ENCODE data around the gene ZFX. TPM values are rescaled to one million over a fixed set of nuclear protein-coding genes. Genes with fewer than 3 reads are reported as not detected.

The ZFX gene
- 41.5 and 69.3 TPM in 2 replicates for total RNA-seq (ENCODE audit: low replicate concordance)

- TF ChIP-seq CTCF (IDR thresholded peaks at IDR 0.05; ENCODE audit: insufficient read depth, low read length), result no peak
- peak; percentile 64 for DNase-seq (ENCODE audit: low read depth)
- peak within 1 kb of the TSS; percentile 95 for H3K4me3 ChIP-seq (ENCODE audit: low read depth, low read length)
Measured at GRCh38 chrX:24149351-24150050, at the start of gene ZFX. TSS of gene ZFX (plus strand) at chrX:24149729. CDS start at chrX:24172743, 23,014 bp downstream.

- no peak overlapping the region for H3K4me3 ChIP-seq (ENCODE audit: low read depth, low read length)
- no peak for TF ChIP-seq CTCF (IDR thresholded peaks at IDR 0.05; ENCODE audit: insufficient read depth, low read length)
- DNase-seq (ENCODE audit: low read depth), result peak; percentile 31
Measured at GRCh38 chrX:24100713-24101112, 48.8 kb upstream of the ZFX start.

- no peak for DNase-seq (ENCODE audit: low read depth)
- no peak overlapping the region for H3K4me3 ChIP-seq (ENCODE audit: low read depth, low read length)
Measured at GRCh38 chrX:24110069-24110468, 39.5 kb upstream of the ZFX start.

GRCh38 chrX:24113181-24113580 is 36.3 kb upstream of the ZFX start:
- TF ChIP-seq CTCF (IDR thresholded peaks at IDR 0.05; ENCODE audit: insufficient read depth, low read length), result no peak
- DNase-seq (ENCODE audit: low read depth), result peak; percentile 52
- H3K4me3 ChIP-seq (ENCODE audit: low read depth, low read length), result no peak overlapping the region

More at GRCh38 chrX:24110069-24110468, 39.5 kb upstream of the ZFX start:
- TF ChIP-seq CTCF (IDR thresholded peaks at IDR 0.05; ENCODE audit: insufficient read depth, low read length), result no peak

GRCh38 chrX:24117258-24117657 is 32.3 kb upstream of the ZFX start:
- DNase-seq (ENCODE audit: low read depth), result peak; percentile 88
- no peak overlapping the region for H3K4me3 ChIP-seq (ENCODE audit: low read depth, low read length)
- no peak for TF ChIP-seq CTCF (IDR thresholded peaks at IDR 0.05; ENCODE audit: insufficient read depth, low read length)

GRCh38 chrX:24124244-24124799 is 25.2 kb upstream of the ZFX start:
- no peak overlapping the region for H3K4me3 ChIP-seq (ENCODE audit: low read depth, low read length)
- TF ChIP-seq CTCF (IDR thresholded peaks at IDR 0.05; ENCODE audit: insufficient read depth, low read length), result no peak
- DNase-seq (ENCODE audit: low read depth), result no peak

Data from fibroblast of the aortic adventitia (primary cell).